H1 (cell line): ENCODE results near the gene OR2J1. TPM values are rescaled to one million over a fixed set of nuclear protein-coding genes. Genes with fewer than 3 reads are reported as not detected.

Experiments
- ATF3 ChIP-seq: IDR thresholded peaks from 2 replicates; pipeline ENCODE4 v1.6.1; 2011; ENCODE audit warnings: low read depth, mild to moderate bottlenecking, low read length; ENCODE audit not compliant: insufficient read depth
- BACH1 ChIP-seq: IDR thresholded peaks from 2 replicates; pipeline ENCODE4 v1.6.1; 2012; ENCODE audit warnings: low read length, improper control_type of control experiment
- CBX8 ChIP-seq: fragments of 300-800, 300-1000 bp; sonication (generic); IDR thresholded peaks from 2 replicates; pipeline ENCODE4 v1.7.1; 2016; ENCODE audit warnings: low read depth, low read length, borderline replicate concordance
- FOSL1 ChIP-seq: IDR thresholded peaks from 2 replicates; pipeline ENCODE4 v1.6.1; 2011; ENCODE audit warnings: mild to moderate bottlenecking, low read depth, low read length, moderate library complexity; ENCODE audit not compliant: insufficient read depth
- HDAC2 ChIP-seq, 2 experiments: fragments of 300-600 bp in 1 of 2; sonication (generic) in 1 of 2; IDR thresholded peaks; 2 replicates each; pipeline ENCODE4 v1.6.1; 2011 to 2012; ENCODE audit warnings: low read depth in 2 of 2, low read length in 2 of 2, mild to moderate bottlenecking in 2 of 2, moderate library complexity in 2 of 2, borderline replicate concordance in 1 of 2, inconsistent platforms in 1 of 2
- KDM5A ChIP-seq: fragments of 200-600 bp; IDR thresholded peaks from 2 replicates; pipeline ENCODE4 v1.7.1; 2012; ENCODE audit warnings: mild to moderate bottlenecking, low read length, inconsistent platforms, mixed read lengths
- POLR2A ChIP-seq, 2 experiments: IDR thresholded peaks; 1 replicate in 1 of 2; 2 replicates in 1 of 2; pipeline ENCODE4 v1.6.1; 2011; ENCODE audit warnings: low read depth in 2 of 2, low read length in 2 of 2, mild to moderate bottlenecking in 2 of 2; ENCODE audit errors: control extremely low read depth in 1 of 2
- RAD21 ChIP-seq, 2 experiments: IDR thresholded peaks in 1 of 2; conservative IDR thresholded peaks in 1 of 2; 2 replicates each; pipeline ENCODE4 v1.6.1; 2011; ENCODE audit warnings: low read depth in 2 of 2, low read length in 2 of 2, improper control_type of control experiment in 1 of 2, inconsistent platforms in 1 of 2, mild to moderate bottlenecking in 1 of 2, moderate library complexity in 1 of 2
- SIN3A ChIP-seq, 2 experiments: IDR thresholded peaks in 1 of 2; conservative IDR thresholded peaks in 1 of 2; 2 replicates each; pipeline ENCODE4 v1.6.1; 2011 to 2012; ENCODE audit warnings: low read length in 2 of 2, improper control_type of control experiment in 1 of 2, low read depth in 1 of 2, mild to moderate bottlenecking in 1 of 2
- SIRT6 ChIP-seq: IDR thresholded peaks from one replicate; pipeline ENCODE4 v1.7.1; 2012; ENCODE audit warnings: low read length, inconsistent platforms
- SP1 ChIP-seq: IDR thresholded peaks from 2 replicates; pipeline ENCODE4 v1.6.1; 2011; ENCODE audit warnings: low read depth, low read length
- TAF7 ChIP-seq: optimal IDR thresholded peaks from 2 replicates; pipeline ENCODE3; 2011; ENCODE audit warnings: low read depth, mild to moderate bottlenecking, inconsistent platforms, low read length, moderate library complexity, borderline replicate concordance
- polyA plus RNA-seq, 7 experiments: library from polyadenylated mRNA; depleted of rRNA in 3 of 7; stranded (reverse) in 5 of 7; unstranded in 2 of 7; fragments of >200 nt in 5 of 7; fragments of 200-250 nt in 2 of 7; gene quantifications; 1 replicate in 5 of 7; 2 replicates in 1 of 7; 4 replicates in 1 of 7; pipeline versions ENCODE4 v1.2.1 to v1.2.3, GENCODE V29; 2011 to 2013; ENCODE audit warnings: missing spikeins in 2 of 7, mixed read lengths in 2 of 7
- total RNA-seq: library from RNA; stranded (reverse); fragmentation: NEBNext Ultra II Directional; extraction: Animal tissue kit (Norgen Biotek cat#: 25700); gene quantifications from 2 replicates; pipeline ENCODE4 v1.2.1, GENCODE V29; 2021
- TF ChIP-seq, protein P1 (sequence below), 3 experiments: IDR thresholded peaks; 1 replicate in 2 of 3; 2 replicates in 1 of 3; pipeline versions ENCODE4 v1.5.1 to v1.6.1; 2011; ENCODE audit warnings: low read length in 3 of 3, mild to moderate bottlenecking in 3 of 3, inconsistent platforms in 2 of 3, low read depth in 1 of 3, moderate library complexity in 1 of 3; ENCODE audit not compliant: insufficient read depth in 1 of 3; ENCODE audit errors: control extremely low read depth in 1 of 3

Gene OR2J1
- total and polyA plus RNA-seq, 2 of the 8 experiments (the other 6 are each of a cell fraction or from before 2014, with no cell fraction given): not detected

DNA sequence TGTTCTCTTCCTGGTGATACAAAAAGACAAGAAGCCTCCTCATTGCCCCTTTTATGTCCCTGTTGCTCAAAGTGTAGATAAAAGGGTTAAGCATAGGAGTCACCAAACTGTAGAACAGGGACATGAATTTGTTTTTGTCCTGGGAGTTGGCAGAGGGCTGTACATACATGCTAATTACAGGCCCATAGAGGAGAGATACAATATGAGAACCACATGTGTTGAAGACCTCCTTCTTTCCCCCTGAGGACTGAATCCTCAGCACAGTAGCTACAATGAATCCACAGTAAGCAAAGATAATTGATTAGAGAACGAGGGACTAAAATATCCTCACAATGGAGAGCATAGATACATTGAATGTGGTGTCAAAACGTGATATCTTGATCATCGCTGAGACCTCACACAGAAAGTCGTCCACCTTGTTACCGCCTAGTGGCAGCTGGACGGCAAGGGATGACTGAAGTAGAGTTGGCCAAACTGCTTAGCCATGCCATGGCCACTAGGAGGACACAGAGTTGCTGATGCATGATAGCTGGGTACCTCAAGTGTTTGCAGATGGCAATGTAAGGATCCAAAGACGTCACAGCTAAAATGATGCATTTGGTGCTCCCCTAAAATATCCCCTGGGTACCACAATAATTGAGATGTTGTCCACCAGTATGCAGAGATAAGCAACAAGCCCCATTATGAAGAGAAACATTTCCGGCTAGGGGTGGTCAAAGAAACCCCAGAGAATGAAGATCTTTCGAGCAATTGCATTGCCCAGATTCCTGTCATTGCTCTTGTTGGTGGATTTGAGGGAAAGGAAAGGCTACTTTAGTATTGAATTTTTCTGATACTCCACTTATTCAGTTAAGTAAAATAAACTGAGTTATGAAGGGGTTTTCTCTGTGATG, 27.2 kb upstream of the OR2J1 start (continued):
- TF ChIP-seq CBX8: no peak
- peak; percentile 37; the same call in 1 of the 2 replicates for TF ChIP-seq ATF3
- no peak for TF ChIP-seq FOSL1
- no peak for TF ChIP-seq POLR2A (IDR thresholded peaks at IDR 0.05; ENCODE audit: control extremely low read depth in 1 of 2, low read depth in 2 of 2, low read length in 2 of 2)
- TF ChIP-seq RAD21 (IDR thresholded peaks at IDR 0.05 in 1 of 2, conservative IDR thresholded peaks at IDR 0.05 in 1 of 2; ENCODE audit: low read depth in 2 of 2, low read length in 2 of 2): peak; percentile 74 to 83
- TF ChIP-seq SP1: no peak
- no peak for TF ChIP-seq SIRT6
- TF ChIP-seq TAF7: no peak
- TF ChIP-seq BACH1: peak; percentile 52
- TF ChIP-seq HDAC2 (IDR thresholded peaks at IDR 0.05; ENCODE audit: borderline replicate concordance in 1 of 2, low read depth in 2 of 2, low read length in 2 of 2): no peak
- TF ChIP-seq, protein P1, sequence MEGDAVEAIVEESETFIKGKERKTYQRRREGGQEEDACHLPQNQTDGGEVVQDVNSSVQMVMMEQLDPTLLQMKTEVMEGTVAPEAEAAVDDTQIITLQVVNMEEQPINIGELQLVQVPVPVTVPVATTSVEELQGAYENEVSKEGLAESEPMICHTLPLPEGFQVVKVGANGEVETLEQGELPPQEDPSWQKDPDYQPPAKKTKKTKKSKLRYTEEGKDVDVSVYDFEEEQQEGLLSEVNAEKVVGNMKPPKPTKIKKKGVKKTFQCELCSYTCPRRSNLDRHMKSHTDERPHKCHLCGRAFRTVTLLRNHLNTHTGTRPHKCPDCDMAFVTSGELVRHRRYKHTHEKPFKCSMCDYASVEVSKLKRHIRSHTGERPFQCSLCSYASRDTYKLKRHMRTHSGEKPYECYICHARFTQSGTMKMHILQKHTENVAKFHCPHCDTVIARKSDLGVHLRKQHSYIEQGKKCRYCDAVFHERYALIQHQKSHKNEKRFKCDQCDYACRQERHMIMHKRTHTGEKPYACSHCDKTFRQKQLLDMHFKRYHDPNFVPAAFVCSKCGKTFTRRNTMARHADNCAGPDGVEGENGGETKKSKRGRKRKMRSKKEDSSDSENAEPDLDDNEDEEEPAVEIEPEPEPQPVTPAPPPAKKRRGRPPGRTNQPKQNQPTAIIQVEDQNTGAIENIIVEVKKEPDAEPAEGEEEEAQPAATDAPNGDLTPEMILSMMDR (IDR thresholded peaks at IDR 0.05; ENCODE audit: control extremely low read depth in 1 of 3, insufficient read depth in 1 of 3, low read depth in 1 of 3, low read length in 3 of 3): peak; percentile 99 to 100 (median 99)
- TF ChIP-seq KDM5A: no peak
- TF ChIP-seq SIN3A (conservative IDR thresholded peaks at IDR 0.05 in 1 of 2, IDR thresholded peaks at IDR 0.05 in 1 of 2; ENCODE audit: low read depth in 1 of 2, low read length in 2 of 2): no peak
